CD4-positive, alpha-beta T cell (primary cell): ENCODE measurements around the gene SPIB. TPM values are rescaled to one million over a fixed set of nuclear protein-coding genes. Genes with fewer than 3 reads are reported as not detected.

Experiments used
- total RNA-seq, 174 experiments: library from RNA in 2 of 174; stranded (reverse) in 2 of 174; gene quantifications; one replicate each; pipeline ENCODE4 v1.2.3 and lab custom pipeline; 2021 to 2026

Gene SPIB
- total RNA-seq, 2 experiments from 2014 or later, result 0.42 to 0.52 TPM

Other genes with a start within 250 kb of the SPIB start
- not detected for gene MYH14, start 215.3 kb upstream of the SPIB start, total RNA-seq
- gene KCNC3, start 89.6 kb upstream of the SPIB start, total RNA-seq, result 1 to 10 TPM; 1.6 to 2.0 TPM
- under 1 TPM; 0.61 to 0.91 TPM for gene NAPSA, start 53.3 kb upstream of the SPIB start, total RNA-seq
- 100 to 1,000 TPM; 261 to 265 TPM for gene NR1H2, start 42.5 kb upstream of the SPIB start, total RNA-seq
- 10 to 100 TPM; 22.1 to 24.2 TPM for gene POLD1, start 34.6 kb upstream of the SPIB start, total RNA-seq
- gene MYBPC2, start 14.0 kb downstream of the SPIB start, total RNA-seq, result under 1 TPM in 1 of 2 experiments, not detected in 1; 0.08 TPM
- 10 to 100 TPM; 80.0 to 80.3 TPM for gene EMC10, start 57.6 kb downstream of the SPIB start, total RNA-seq
- gene GARIN5A, start 57.9 kb downstream of the SPIB start, total RNA-seq, result under 1 TPM in 1 of 2 experiments, not detected in 1; 0.50 TPM
- gene JOSD2, start 92.3 kb downstream of the SPIB start, total RNA-seq, result 10 to 100 TPM; 11.7 to 11.9 TPM
- not detected for gene ASPDH, start 95.0 kb downstream of the SPIB start, total RNA-seq
- gene LRRC4B, start 149.5 kb downstream of the SPIB start, total RNA-seq, result not detected
- gene SYT3, start 220.9 kb downstream of the SPIB start, total RNA-seq, result not detected
- not detected for gene C19orf81, start 230.5 kb downstream of the SPIB start, total RNA-seq